HepG2 (cell line): ENCODE data around the gene MBD5. TPM values are rescaled to one million over a fixed set of nuclear protein-coding genes. Genes with fewer than 3 reads are reported as not detected.

Source experiments
- ATAC-seq: fragments of 200-7000 bp; cut with Tn5 transposase; 3 replicates; pipeline ENCODE4 v1.9.1; 2020; ENCODE audit warnings: mild to moderate bottlenecking, moderate library complexity
- BruUV-seq: library from RNA; stranded (reverse); fragments of 400-500 nt; replicated peaks from 2 replicates; lab custom pipeline; 2021; lab: Mats Ljungman, UMichigan
- CTCF ChIA-PET: fragments of 300-600 bp; formaldehyde crosslinking; extraction: SDS; loops from one replicate; lab custom pipeline; 2021; ENCODE audit warnings: low total read pairs, inconsistent platforms, low intra/inter-chr PET ratio; lab: Yijun Ruan, JAX
- POLR2A ChIA-PET: fragments of 350-600 bp; sonication (Branson Sonifier 250); formaldehyde crosslinking; loops from one replicate; lab custom pipeline; 2020; ENCODE audit warnings: antibody characterized with exemption, inconsistent platforms; lab: Yijun Ruan, JAX
- DNase-seq: peaks from one replicate; pipeline ENCODE4 v3.0.0-alpha.2; 2015; ENCODE audit warnings: low spot score
- FAIRE-seq: peaks from 3 replicates; lab custom pipeline; 2011; peaks lifted over from hg19 to GRCh38; lab: Jason Lieb, UNC
- H2AFZ ChIP-seq: one replicate; pipeline ENCODE4 v1.6.1; 2011; ENCODE audit warnings: low read length, inconsistent platforms
- H3K27ac ChIP-seq: fragments of 300-600 bp; 3 replicates; pipeline ENCODE4 v1.8.0; 2011; ENCODE audit warnings: mixed run types, mild to moderate bottlenecking, mixed read lengths, low read length, inconsistent platforms; ENCODE audit not compliant: insufficient read depth; ENCODE audit errors: extremely low read length
- H3K27me3 ChIP-seq, 2 experiments: fragments of 200-600 bp in 1 of 2; 2 replicates in 1 of 2; 3 replicates in 1 of 2; pipeline versions ENCODE4 v1.6.0 to v1.8.0; 2011; ENCODE audit warnings: low read length in 2 of 2, mild to moderate bottlenecking in 2 of 2, moderate library complexity in 2 of 2, inconsistent platforms in 1 of 2; ENCODE audit not compliant: insufficient read depth in 2 of 2, control insufficient read depth in 1 of 2
- H3K36me3 ChIP-seq, 2 experiments: fragments of 200-600 bp in 1 of 2; replicated peaks in 1 of 2; 2 replicates in 1 of 2; 3 replicates in 1 of 2; pipeline versions ENCODE4 v1.5.1 to v1.8.0; 2011; ENCODE audit warnings: low read length in 2 of 2, inconsistent platforms in 1 of 2; ENCODE audit not compliant: insufficient read depth in 2 of 2, control insufficient read depth in 1 of 2
- H3K4me1 ChIP-seq: 2 replicates; pipeline ENCODE4 v1.5.1; 2012; ENCODE audit warnings: low read length, inconsistent platforms; ENCODE audit not compliant: insufficient read depth
- H3K4me2 ChIP-seq: 2 replicates; pipeline ENCODE4 v1.6.0; 2011; ENCODE audit warnings: low read depth, low read length, inconsistent platforms
- H3K4me3 ChIP-seq, 3 experiments: fragments of 200-600 bp in 1 of 3; sonication (generic), shearing (Covaris generic) in 1 of 3; replicated peaks in 1 of 3; 2 replicates each; pipeline ENCODE4 v1.5.1; 2011 to 2016; ENCODE audit warnings: low read length in 3 of 3, inconsistent platforms in 2 of 3, low read depth in 2 of 3, mild to moderate bottlenecking in 2 of 3, control low read depth in 1 of 3, mixed read lengths in 1 of 3; ENCODE audit not compliant: insufficient read depth in 1 of 3
- H3K79me2 ChIP-seq: one replicate; pipeline ENCODE4 v1.6.1; 2011; ENCODE audit warnings: low read length, inconsistent platforms; ENCODE audit not compliant: insufficient read depth
- H3K9ac ChIP-seq: 2 replicates; pipeline ENCODE4 v1.6.0; 2011; ENCODE audit warnings: mild to moderate bottlenecking, low read depth, low read length, inconsistent platforms; ENCODE audit not compliant: insufficient read depth
- H3K9me3 ChIP-seq: 2 replicates; pipeline ENCODE4 v1.5.1; 2012; ENCODE audit warnings: mild to moderate bottlenecking, low read length
- H4K20me1 ChIP-seq: 2 replicates; pipeline ENCODE4 v1.6.0; 2011; ENCODE audit warnings: inconsistent platforms, mild to moderate bottlenecking, low read length, moderate library complexity; ENCODE audit not compliant: insufficient read depth
- ATF7 ChIP-seq, 2 experiments: fragments of 450-650 bp in 1 of 2; sonication (generic) in 1 of 2; formaldehyde crosslinking in 1 of 2; IDR thresholded peaks; 2 replicates each; pipeline versions ENCODE4 v1.4.0 to v1.6.1; 2016 to 2020; ENCODE audit warnings: antibody characterized with exemption in 1 of 2, mild to moderate bottlenecking in 1 of 2, missing genetic modification reagents in 1 of 2
- ATF7-NPFF ChIP-seq: sonication (generic); formaldehyde crosslinking; IDR thresholded peaks from 2 replicates; pipeline ENCODE4 v1.8.1; 2023; ENCODE audit warnings: mild to moderate bottlenecking, low read depth, missing genetic modification reagents, moderate library complexity
- GTF3A ChIP-seq: sonication (generic); formaldehyde crosslinking; conservative IDR thresholded peaks from 2 replicates; pipeline ENCODE4 v1.4.0; 2020; ENCODE audit warnings: mild to moderate bottlenecking, missing genetic modification reagents
- MTA3 ChIP-seq: sonication (generic); formaldehyde crosslinking; IDR thresholded peaks from 2 replicates; pipeline ENCODE4 v1.4.0; 2020; ENCODE audit warnings: missing genetic modification reagents
- TARDBP ChIP-seq: sonication (generic); formaldehyde crosslinking; IDR thresholded peaks from 2 replicates; pipeline ENCODE4 v1.8.0; 2022; ENCODE audit warnings: mild to moderate bottlenecking, missing genetic modification reagents
- ZNF138 ChIP-seq: sonication (generic); formaldehyde crosslinking; IDR thresholded peaks from 2 replicates; pipeline ENCODE4 v1.5.0; 2020; ENCODE audit warnings: mild to moderate bottlenecking, low read depth, missing genetic modification reagents
- ZNF256 ChIP-seq: sonication (generic); formaldehyde crosslinking; conservative IDR thresholded peaks from 2 replicates; pipeline ENCODE4 v1.4.0; 2020; ENCODE audit warnings: missing genetic modification reagents
- WGBS: methylation state at CpG from one replicate; pipeline ENCODE4 v1.1.6; 2017; ENCODE audit warnings: low lambda C conversion rate; 5-methylcytosine and 5-hydroxymethylcytosine counted together
- in situ Hi-C: cut with HindIII; loops from 2 replicates; pipeline ENCODE4 v1.10.0; 2017; ENCODE audit warnings: low pct_unique_long_range_greater_than_20kb; ENCODE audit not compliant: extremely low pct_ligation_motif_present
- intact Hi-C: fragments of 100-400 bp; cut with micrococcal nuclease; formaldehyde crosslinking; loops from one replicate; pipeline ENCODE4 v1.10.0; 2022; ENCODE audit not compliant: unreplicated experiment
- polyA plus RNA-seq, 8 experiments: library from polyadenylated mRNA; depleted of rRNA in 3 of 8; stranded (reverse) in 7 of 8; unstranded in 1 of 8; fragments of >200 nt; fragmentation: Illumina TruSeq in 4 of 8; extraction: Trizol in 4 of 8; gene quantifications; 2 replicates each; pipeline versions ENCODE4 v1.2.1 to v1.2.3, GENCODE V29; 2011 to 2016; ENCODE audit warnings: low read depth in 4 of 8, missing spikeins in 1 of 8, mixed read lengths in 1 of 8; ENCODE audit not compliant: insufficient read depth in 1 of 8
- total RNA-seq, 5 experiments: library from RNA; depleted of rRNA; stranded (reverse); fragments of >200 nt; fragmentation: Illumina TruSeq; extraction: Trizol; gene quantifications; 2 replicates each; pipeline ENCODE4 v1.2.3, GENCODE V29; 2016; ENCODE audit warnings: low read depth in 1 of 5
- TF ChIP-seq, protein P1 (sequence below): sonication (generic); formaldehyde crosslinking; IDR thresholded peaks from 2 replicates; pipeline ENCODE4 v1.8.1; 2023; ENCODE audit warnings: mild to moderate bottlenecking, missing genetic modification reagents

Gene MBD5
- total and polyA plus RNA-seq, 2 of the 13 experiments (the other 11 are each of a cell fraction or from before 2014, with no cell fraction given) = 13.5 to 26.4 TPM

DNA sequence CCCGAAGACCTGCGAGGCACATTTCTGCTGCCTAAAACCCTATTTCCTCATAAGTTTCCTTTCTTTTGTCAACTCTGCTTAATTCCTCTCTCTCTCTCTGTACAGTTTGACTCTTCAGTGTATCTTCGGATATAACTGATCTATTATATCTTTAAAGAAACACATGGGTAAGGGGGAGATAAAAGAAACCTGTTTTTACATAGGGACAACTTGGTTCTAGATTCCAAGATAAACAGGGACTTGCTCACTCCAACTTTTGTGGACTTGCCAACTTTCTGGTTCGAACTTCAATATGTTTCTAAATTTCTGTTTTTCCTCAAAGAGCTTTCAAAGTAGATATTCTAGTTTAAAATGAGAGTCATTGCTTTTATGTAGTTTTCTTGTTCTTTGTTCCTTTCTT lies 441.0 kb downstream of the MBD5 start:
- no peaks in the 10 kb centered on the region for H3K27me3 ChIP-seq
- POLR2A ChIA-PET = no interaction called here
- no peak overlapping the region for H3K4me2 ChIP-seq
- in situ Hi-C loops = no loop called here
- H3K79me2 ChIP-seq = no peaks in the 10 kb centered on the region
- H3K36me3 ChIP-seq = no peaks in the 10 kb centered on the region; a peak in 1 of 5 replicates
- no TSS peak for BruUV-seq
- H3K9ac ChIP-seq = no peak overlapping the region
- no peaks in the 10 kb centered on the region for H3K4me1 ChIP-seq
- DNase-seq (no peak), FAIRE-seq (no peak), ATAC-seq (no peak)
- TF ChIP-seq, protein P1, sequence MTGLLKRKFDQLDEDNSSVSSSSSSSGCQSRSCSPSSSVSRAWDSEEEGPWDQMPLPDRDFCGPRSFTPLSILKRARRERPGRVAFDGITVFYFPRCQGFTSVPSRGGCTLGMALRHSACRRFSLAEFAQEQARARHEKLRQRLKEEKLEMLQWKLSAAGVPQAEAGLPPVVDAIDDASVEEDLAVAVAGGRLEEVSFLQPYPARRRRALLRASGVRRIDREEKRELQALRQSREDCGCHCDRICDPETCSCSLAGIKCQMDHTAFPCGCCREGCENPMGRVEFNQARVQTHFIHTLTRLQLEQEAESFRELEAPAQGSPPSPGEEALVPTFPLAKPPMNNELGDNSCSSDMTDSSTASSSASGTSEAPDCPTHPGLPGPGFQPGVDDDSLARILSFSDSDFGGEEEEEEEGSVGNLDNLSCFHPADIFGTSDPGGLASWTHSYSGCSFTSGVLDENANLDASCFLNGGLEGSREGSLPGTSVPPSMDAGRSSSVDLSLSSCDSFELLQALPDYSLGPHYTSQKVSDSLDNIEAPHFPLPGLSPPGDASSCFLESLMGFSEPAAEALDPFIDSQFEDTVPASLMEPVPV (CRISPR knock-in tag) = no peak
- TF ChIP-seq ZNF256 = no peak
- TF ChIP-seq ZNF138 (CRISPR knock-in tag) = no peak
- no peak for TF ChIP-seq ATF7-NPFF (CRISPR knock-in tag)
- no peak for TF ChIP-seq MTA3 (CRISPR knock-in tag)
- intact Hi-C loops = no loop called here
- WGBS = 91% methylated on average over 4 of the region's 4 CpGs
- no peak overlapping the region for H3K4me3 ChIP-seq
- no peak overlapping the region for H2AFZ ChIP-seq
- H4K20me1 ChIP-seq = no peaks in the 10 kb centered on the region
- CTCF ChIA-PET = no interaction called here
- H3K27ac ChIP-seq = no peak overlapping the region
- no peaks in the 10 kb centered on the region for H3K9me3 ChIP-seq

DNA sequence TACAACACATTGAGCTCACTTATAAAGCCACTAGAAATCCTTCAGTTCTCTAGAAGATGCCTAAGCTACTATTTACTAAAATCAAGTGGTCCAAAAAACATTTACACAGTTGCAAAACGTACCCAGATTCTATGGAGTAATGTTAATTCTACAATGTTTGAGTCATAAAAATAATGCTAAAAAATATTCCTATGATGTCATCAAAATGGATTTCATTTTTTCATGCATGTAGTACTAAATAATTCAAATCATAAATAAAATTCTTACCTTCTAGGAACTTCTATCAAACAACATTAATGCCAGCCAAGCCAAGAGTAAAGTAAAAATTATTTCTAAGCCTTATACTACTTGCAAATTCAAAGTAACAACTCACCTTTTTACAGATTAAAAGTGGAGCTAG lies 454.7 kb downstream of the MBD5 start:
- no peak overlapping the region for H3K4me2 ChIP-seq
- 40% methylated on average over 1 of the region's 1 CpG for WGBS
- H2AFZ ChIP-seq = no peak overlapping the region
- no peak for ATAC-seq
- no peak overlapping the region for H3K27ac ChIP-seq
- no peaks in the 10 kb centered on the region for H3K27me3 ChIP-seq
- TF ChIP-seq ATF7 (IDR thresholded peaks at IDR 0.05) = peak; percentile 94
- TF ChIP-seq ATF7 (CRISPR knock-in tag; IDR thresholded peaks at IDR 0.05) = no peak
- TF ChIP-seq GTF3A (CRISPR knock-in tag) = no peak
- TF ChIP-seq TARDBP (CRISPR knock-in tag) = no peak
- TF ChIP-seq, all 625 proteins: peak for 1
- Histone ChIP-seq H3K9me3 (no peaks in the 10 kb centered on the region), H3K4me3 (no peak overlapping the region), H3K79me2 (no peaks in the 10 kb centered on the region), H4K20me1 (no peaks in the 10 kb centered on the region), H3K9ac (no peak overlapping the region), H3K4me1 (no peaks in the 10 kb centered on the region), H3K36me3 (no peaks in the 10 kb centered on the region)
- ChIA-PET CTCF (no interaction called here), POLR2A (no interaction called here)
- no peak for DNase-seq
- BruUV-seq = no TSS peak
- in situ Hi-C loops (no loop called here), intact Hi-C loops (no loop called here)
- no peak for FAIRE-seq
